NCI-H748 treated with DMSO at 0.1 percent for 48 hours (cell line): ENCODE results near the gene NANOS2.

Source experiments
- DNase-seq: peaks from one replicate; lab custom pipeline; 2025; lab: John Stamatoyannopoulos, UW

The NANOS2 gene

DNA sequence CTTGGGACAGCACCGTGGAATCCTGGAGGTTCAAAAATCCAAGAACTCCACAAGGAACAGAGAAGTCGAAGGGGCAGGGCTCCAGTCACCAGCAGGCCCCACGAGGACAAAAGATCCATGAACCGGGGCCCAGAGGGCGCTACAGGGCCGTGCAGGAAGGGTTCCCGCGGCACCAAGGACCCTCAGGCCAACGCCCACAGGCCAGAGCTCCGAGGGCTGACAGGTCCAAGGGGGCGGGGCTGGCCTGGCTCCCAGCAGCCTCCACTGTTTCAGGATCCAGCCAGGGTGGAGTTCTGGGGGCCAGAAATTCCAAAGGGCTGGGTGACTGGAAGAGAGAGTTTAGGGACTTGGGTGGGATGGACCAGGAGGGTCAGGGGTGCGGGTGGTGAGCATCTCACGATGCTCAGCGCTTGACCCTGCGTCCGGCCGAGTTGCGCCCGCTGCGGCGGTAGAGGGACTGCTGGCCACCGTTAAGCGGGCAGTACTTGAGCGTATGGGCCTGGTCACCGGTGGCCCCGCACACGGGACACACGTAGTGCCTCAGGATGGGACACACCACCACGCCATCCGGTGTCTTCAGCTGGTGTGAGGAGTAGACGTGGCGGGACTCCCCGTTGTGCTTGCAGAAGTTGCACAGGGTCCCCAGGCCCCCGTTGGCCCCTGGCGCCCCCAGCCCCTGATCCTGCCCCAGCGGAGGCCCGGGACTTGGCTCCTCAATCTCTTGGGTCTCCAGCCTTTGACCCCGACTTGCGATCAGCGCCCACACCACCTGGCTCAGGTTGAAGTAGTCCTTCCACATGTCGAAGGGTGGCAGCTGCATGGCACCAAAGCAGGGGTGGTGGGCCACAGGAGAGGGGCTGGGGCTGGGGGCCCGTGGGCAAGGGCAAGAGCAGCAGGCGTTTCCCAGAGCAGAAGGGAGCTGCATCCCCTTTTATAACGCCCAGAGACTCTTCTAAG lies at the start of gene NANOS2:
NANOS2 (minus strand) TSS at position 905 of the 957 bp plus-strand sequence; CDS start at position 820, 85 bp downstream.
- no peak for DNase-seq

GRCh38 chr19:45962021-45962420 lies 47.4 kb upstream of the NANOS2 start:
- DNase-seq, result no peak

DNA sequence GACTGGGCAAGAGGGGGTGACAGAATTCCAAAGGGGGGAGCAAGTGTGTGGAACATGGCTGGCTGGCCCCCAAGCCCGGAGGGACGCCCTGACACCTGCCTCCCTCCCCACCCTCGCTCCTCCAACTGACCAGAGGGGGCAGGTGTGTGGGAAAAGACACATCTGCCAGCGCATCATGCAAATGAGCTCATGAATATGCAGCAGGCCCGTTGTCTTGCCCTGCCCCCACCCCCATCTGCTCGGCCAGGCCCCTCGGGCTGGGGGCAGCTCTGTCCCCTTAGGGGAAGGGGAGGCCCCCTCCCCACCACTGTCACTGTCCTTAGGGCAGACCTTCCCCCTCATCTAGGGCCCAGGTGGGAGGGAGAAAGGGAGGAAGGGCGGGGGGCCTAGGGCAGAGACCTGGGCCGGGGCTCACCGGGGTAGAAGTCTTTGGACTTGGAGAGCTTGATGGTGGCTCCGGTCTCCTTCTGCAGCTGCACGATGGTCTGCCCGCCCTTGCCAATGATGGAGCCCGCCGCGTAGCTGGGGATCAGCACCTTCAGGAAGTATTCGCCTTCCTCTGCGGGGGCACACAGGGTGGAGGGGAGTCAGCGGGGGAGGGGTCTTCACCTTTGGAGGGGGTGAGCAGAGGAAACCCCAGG lies 46.1 kb upstream of the NANOS2 start:
- DNase-seq, result no peak

DNA sequence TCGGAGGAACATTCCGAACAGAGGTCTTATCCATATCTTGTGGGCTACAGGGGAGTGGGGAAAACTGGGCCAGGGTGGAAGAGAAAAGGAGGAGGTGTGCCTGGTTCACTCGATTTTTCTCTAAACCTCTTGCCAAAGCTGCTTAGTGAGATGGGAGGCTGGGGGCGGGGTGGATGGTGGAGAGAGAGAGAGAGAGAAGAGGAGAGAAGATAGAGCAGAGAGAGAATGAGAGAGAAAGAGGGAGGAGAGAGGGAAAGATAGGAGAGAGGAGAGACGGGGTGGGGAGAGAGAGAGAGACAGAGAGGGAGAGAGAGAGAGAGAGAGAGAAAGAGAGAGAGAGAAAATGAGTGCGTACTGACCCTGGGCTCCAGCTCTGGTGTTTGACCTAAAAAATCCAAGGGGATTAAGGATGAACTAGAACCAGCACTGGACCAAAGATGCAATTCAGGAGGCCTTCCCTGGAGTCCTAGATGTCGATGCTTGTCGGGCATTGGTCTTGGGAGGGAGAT lies 45.0 kb upstream of the NANOS2 start:
- DNase-seq, result no peak

DNA sequence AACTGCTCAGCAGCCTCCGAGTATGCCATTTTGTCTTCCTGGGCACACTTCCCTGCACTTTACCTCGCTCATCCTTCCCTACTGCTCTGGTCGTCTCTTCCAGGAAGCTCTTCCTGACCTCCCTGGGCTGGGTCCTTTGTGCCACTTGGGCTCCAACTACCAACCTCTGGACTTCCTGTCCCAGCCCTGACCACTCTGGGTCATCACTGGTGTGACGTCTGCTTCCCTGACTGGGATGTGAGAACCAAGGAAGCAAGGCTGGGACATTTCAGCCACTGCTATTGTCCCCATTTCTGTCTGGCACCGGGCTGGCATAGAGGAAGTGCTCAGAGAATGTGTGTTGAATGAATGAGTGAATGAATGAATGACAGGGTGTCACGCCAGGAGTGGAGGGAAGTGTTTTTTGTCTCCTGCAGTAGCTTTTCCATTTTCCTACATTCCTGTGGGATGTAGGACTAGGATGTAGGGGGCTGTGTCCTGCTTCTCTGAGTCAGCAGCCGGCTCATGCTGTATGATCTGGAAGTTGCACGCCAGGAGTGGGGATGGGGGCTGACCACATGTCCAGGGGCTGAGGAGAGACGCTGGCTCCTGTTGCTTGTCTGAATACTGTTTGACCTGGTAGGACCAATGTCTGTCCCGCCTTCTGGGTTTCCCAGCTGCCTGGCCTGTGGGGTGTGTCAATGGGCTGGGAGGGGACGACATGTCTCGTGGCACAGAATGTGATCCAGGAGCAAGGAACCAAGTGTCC lies 44.4 kb upstream of the NANOS2 start:
- no peak for DNase-seq

DNA sequence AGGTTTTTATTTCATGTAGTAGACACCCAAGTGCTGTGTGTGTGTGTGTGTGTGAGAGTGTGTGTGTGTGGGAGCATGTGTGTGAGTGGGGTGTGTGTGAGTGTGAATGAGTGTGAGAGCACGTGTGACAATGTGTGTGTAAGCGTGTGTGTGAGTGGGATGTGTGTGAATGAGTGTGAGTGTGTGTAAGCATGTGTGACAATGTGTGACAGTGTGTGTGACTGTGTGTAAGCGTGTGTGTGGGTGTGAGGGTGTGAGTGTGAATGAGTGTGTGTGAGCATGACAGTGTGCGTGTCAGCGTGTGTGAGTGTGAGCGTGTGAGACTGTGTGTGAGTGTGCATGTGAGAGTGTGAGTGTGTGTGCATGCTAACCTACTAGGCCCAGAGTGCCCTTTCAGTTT lies 43.7 kb upstream of the NANOS2 start:
- DNase-seq, result no peak

DNA sequence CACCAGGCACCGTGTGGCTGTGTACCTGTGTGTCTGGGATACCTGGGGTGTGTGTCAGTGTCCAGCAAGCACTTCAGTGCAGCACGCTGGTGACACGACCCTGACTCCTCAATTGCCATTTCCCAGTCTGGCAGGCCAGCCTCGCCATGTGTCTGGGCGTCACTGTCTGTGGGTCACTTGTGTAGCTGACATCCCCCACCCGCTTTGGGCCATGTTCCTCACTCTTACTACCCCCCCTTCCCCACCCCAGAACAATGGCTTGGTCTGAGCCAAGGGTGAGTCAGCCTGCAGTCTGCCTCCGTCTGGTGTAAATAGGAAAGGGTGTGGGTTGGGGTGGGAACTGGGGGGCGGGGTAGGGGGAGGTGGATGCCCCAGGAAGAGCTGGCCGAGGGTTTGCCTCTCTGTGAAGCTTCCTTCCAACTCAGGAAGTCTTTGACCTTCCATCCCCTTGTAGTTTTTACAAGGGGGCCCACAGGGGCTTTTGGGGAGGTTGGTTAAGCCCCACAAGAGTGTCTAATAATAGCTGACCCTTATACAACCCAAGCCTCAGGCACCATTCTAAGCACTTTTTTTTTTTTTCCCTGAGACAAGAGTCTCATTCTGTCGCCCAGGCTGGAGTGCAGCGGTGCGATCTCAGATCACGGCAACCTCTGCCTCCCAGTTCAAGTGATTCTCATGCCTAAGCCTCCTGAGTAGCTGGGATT lies 41.5 kb upstream of the NANOS2 start:
- no peak for DNase-seq

GRCh38 chr19:45954156-45954555 lies 39.6 kb upstream of the NANOS2 start:
- peak; percentile 4 for DNase-seq

GRCh38 chr19:45953676-45954075 lies 39.1 kb upstream of the NANOS2 start:
- no peak for DNase-seq

DNA sequence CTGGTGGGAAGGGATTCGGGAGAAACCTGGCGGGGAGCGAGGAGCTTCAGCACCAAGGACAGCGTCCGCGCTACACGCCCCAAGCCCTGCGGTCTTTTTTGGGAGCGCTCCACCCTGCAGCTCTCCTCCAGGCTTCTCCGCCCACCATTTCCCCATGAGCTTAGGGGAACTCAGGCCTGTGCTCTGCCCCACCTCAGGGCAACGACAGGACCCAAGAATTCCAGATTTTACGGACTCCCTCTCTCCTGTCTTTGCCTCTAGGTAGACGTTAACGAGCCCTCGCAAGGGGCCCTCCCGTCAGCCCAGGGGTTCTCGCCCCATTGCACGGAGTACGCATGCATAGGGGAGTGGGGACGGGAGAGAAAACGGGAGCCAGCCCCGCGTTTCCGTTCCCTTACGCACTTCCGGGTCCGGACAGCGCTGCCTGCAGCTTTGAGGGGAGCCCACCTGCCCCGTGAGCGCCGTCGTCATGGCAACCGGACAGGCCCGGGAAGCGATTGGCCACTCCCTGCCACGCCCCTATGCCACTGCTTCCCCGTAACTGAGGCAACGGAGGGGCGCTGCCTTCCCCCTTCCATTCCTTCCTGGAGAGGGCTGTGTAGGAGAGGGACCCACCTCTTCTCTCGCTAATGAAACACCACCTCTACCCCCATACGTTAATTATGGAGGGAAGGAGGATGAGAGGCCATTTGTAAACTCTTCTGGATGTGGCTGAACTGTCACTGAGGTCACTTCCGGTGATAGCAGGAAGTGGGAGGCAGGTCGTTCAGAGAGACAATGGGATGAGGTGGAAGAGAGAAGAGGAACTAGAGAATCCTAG lies 38.3 kb upstream of the NANOS2 start:
- peak; percentile 26 for DNase-seq

- no peak for DNase-seq
Observed at GRCh38 chr19:45952341-45952685, 37.7 kb upstream of the NANOS2 start.

DNA sequence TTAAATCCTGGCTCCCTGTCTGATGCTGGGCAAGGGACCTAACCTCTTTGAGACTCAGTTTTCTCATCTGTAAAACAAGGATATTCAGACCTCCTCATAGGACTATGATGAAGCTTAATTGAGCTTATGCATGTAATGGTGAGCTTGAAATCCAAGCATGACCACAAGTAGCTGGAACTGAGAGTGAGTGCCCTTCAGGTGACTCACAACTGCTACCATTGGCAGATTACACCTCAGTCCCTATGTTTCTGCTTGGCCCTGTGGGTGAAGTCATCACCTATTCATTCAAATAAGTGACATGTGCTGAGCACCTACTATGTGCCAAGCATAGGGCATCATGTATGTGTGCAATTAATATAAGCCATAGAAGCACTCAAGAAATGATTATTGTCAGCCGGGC lies 33.3 kb upstream of the NANOS2 start:
- DNase-seq, result no peak

GRCh38 chr19:45940515-45940805 lies 25.9 kb upstream of the NANOS2 start:
- DNase-seq, result no peak

DNA sequence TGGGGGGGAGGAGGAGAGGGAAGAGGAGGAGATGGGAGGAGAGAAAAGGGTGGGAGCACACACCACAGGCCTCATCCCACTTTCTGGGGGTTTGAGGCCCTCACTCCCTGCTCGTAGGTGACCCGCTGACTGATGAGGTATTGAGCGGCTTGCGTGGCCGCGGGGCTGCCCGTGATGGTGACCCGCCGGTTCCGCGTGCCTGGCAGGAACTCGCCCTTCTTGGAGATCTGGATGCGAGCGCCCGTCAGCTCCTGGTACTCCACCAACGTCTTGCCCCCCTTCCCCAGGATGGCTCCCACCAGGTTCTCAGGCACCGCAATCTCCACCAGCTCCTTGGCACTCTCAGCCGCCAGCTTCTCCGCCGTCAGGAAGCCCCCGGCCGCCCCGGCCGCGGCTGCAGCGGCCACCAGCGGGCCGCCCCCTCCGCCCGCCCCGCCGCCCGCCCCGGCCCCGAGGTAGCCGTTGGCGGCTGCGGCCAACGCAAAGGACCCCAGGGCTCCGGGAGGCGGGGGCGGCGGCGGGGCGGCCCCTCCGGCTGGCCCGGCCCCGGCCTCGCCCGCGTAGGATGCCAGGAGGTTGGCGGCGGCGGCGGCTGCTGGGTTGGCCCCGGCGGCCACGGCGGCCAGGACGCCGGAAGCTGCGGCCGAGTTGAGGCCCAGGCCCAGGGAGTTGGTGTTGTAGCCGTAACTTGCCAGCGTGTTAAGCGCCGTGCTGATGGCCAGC lies 25.4 kb upstream of the NANOS2 start:
- no peak for DNase-seq

- no peak for DNase-seq
Observed at GRCh38 chr19:45938733-45939319, 24.2 kb upstream of the NANOS2 start.

- DNase-seq, result no peak
Observed at GRCh38 chr19:45935267-45935666, 20.7 kb upstream of the NANOS2 start.

GRCh38 chr19:45934551-45935230 lies 20.1 kb upstream of the NANOS2 start:
- DNase-seq, result no peak

DNA sequence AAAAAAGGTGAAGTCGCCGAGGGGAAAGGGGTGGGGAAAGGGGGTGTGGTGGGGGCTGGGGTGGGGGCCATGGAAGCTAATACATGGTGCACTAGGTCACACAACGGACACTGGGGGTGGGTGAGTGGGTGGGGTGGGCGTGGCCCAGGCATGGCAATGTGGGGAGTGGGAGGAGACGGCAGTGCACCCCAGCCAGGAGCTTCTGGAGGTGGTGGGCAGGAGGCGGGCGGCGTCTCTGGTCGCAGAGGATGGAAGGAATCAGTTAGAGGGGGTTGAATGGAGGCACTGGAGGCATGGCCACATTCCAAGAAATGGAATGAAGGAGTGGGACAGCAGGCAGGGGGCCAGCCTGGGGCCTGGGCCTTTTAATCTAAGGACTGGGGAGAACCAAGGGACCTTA lies 19.2 kb upstream of the NANOS2 start:
- DNase-seq, result no peak

DNA sequence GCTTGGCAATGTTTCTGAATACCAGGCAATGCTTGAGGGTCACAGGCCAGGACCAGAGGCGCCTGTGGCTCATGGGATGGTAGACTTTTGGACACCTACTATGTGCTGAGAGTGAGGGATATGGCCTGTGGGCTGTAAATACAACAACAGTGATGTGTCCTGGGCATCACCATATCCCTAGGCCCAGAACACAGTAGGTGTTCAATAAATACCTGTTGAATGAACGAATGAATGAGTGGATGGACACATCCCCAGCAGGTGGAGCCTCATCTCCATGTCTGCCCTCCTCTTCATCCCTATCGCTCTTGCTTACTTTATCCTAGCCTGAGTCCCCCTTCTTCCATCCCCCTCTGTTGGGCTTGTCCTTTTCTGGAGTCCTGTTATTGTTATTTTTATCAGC lies 16.5 kb upstream of the NANOS2 start:
- no peak for DNase-seq

DNA sequence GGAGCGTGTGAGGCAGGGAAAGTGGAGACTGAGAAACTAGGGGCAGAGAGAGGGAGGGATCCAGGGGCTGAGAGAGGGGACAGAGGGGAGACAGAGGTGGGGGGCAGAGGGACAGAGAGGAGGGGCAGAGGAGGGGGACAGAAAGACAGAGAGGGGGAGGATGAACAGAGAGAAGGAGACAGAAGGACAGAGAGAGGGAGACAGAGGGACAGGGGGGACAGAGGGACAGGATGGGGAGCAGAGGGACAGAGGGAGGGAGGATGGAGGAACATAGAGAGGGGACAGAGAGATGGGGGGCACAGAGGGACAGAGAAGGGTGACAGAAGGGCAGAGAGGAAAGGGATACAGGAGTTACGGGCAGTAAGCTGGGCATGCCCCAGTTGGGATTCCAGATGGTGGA lies 14.7 kb upstream of the NANOS2 start:
- no peak for DNase-seq
